Epidermal melanocyte (primary cell): ENCODE measurements around the gene NPDC1.
A peak's percentile ranks its signal among the peaks of the same experiment; 100 is the strongest.
"Not testable (repeated sequence)": the region's sequence is repeated elsewhere in the genome, so short reads cannot be mapped to it uniquely, and the experiment has no call there.

ENCODE experiments used
- DNase-seq: peaks from one replicate; pipeline ENCODE4 v3.0.0; 2011; ENCODE audit warnings: low spot score; ENCODE audit not compliant: insufficient read length

NPDC1 gene

DNA sequence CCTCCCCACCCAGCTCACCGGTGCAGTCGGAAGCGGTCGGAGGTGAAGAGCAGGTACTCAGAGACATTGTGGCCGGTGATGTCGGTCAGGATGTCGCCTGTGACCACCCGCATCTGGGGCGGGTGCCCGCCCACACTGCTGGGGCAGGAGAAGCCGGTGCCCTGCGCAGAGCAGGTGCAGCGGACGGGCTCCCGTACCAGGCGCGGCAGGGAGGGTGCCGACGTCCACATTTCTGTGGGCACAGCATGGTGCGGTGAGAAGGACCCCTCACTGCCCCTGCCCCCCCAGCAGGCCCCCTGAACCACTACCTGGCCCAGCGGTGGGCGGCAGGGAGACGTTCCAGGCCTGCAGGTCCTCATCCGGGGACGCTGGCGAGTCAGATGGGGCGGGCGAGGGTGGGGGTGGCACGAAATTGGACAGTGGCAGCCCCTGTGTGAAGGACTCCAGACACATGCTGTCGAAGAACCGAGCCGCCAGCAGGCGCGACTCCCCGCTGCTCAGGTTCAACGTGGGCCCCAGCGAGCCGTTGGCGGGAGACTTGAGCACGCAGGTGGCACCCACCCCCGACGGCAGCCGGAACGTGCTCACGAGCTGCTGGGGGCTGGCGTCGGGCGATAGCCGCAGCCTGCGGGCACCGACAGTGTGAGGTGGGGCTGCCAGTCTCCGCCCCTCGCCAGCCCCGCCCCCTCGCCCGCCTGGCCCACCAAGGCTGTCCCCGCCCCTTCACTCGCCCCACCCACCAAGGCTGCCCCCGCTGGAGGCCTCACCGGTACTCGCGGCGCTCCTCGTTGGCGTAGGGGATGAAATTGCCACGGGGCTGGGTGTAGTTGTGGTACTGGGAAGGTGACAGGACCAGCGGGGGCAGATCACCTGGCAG, 33.0 kb downstream of the NPDC1 start:
- DNase-seq, result no peak

DNA sequence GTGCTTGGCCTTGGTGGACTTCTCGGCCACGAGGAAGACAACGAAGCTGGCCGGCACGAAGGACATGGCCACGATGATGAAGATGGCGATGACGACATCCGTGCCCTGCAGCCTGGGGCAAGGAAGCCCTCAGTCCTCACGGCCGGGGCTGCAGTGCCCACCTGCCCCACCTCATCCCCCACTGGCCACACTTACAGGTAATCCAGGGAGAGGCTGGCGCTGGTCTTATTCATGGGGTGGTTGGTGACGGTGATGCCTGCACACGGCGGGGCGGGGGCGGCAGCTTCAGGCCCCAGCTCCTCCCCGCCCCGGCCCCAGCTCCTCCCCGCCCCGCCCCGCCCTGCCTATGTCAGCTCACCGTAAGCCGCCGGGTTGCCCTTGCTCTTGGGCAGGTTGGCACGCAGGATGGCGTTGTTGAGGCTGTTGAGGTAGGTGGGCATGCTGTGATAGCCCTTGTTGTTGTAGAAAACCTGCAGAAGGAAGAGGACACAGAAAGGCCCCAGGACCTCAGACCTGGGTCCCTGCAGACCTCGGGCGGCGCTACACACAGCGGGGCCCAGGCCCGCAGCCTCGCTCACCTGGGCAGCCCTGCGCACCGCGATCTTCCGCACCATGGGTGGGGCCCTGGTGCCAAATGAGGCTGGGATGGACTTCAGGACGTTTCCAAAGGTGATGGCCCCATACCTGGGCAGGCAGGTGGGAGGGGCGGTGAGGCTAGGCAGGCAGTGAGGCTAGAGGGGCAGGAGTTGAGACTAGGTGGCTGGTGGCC, 33.9 kb downstream of the NPDC1 start:
- DNase-seq, result no peak

GRCh38 chr9:137011156-137011555, 34.8 kb downstream of the NPDC1 start:
- no peak for DNase-seq

DNA sequence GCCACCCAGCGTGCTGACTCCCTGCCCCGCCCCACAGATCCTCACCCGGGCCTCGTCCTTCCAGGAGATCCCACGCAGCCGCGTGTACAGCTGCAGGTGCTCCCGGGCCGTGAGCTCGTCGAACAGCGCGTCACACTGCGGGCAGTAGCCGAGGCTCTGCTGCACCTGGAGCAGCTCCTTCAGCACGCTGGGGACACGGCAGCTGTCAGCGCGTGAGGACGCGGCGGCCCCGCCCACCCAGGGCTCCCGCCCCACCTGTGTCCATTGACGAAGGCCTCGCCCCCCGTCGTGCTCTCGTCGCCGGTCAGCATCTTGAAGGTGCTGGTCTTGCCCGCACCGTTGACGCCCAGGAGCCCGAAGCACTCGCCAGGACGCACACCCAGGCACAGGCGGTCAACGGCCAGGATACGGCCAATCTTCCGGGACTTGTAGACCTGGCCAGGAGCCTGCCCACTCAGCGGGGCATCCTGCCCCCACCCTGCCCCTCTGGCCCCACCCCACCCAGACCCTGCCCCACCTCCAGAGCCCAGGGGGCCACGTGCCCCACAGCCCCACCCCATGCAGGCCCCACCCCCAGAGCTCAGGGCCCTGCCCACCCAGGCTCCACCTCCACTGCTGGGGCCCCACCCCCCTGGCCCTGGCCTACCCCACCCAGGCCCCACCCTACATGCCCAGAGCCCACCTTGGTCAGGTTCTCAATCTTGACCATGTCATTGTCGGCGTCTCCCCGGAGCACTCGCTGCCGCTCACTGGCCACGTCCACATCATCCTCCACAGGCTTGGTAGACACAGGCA, 35.8 kb downstream of the NPDC1 start:
- no peak for DNase-seq

- no peak for DNase-seq
Measured at GRCh38 chr9:137009217-137009616, 36.8 kb downstream of the NPDC1 start.

- no peak for DNase-seq
Measured at GRCh38 chr9:137008312-137008711, 37.7 kb downstream of the NPDC1 start.

DNA sequence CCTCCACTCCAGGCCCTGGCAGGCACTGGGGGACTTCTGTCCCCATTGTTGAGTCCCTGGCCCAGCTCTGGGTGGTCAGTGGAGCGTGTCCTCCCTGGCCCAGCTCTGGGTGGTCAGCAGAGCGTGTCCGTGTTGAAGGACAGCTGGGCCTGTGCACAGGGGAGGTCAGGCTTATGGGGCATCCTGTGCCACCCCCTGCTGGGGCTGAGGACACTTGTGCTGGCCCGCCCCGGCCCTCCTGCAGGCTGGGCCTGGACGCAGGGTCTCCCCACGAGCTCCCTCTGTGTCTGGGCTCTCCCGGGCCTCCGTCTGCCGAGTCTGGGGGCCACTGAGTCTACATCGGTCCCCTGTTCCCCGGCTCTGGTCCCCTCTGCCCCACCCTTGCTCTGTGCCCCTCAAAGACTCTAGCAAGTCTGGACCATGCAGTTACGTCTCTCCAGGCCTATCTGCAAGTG, 38.1 kb downstream of the NPDC1 start:
- DNase-seq, result no peak

- DNase-seq, result no peak
Measured at GRCh38 chr9:137007108-137007815, 38.7 kb downstream of the NPDC1 start.

GRCh38 chr9:137006116-137007003, 39.6 kb downstream of the NPDC1 start:
- DNase-seq, result no peak

DNA sequence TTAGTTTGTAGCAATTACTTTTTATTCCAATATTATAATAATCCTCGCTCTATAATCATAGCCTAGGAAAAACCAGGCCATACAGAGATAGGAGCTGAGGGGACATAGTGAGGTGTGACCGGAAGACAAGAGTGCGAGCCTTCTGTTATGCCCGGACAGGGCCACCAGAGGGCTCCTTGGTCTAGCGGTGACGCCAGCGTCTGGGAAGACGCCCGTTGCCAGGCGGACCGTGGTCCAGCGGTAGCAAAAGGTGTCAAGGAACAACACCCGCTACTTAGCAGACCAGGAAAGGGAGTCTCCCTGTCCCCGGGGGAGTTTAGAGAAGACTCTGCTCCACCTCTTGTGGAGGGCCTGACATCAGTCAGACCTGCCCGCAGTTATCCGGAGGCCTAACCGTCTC, 41.7 kb downstream of the NPDC1 start:
- DNase-seq, result not testable (repeated sequence)

DNA sequence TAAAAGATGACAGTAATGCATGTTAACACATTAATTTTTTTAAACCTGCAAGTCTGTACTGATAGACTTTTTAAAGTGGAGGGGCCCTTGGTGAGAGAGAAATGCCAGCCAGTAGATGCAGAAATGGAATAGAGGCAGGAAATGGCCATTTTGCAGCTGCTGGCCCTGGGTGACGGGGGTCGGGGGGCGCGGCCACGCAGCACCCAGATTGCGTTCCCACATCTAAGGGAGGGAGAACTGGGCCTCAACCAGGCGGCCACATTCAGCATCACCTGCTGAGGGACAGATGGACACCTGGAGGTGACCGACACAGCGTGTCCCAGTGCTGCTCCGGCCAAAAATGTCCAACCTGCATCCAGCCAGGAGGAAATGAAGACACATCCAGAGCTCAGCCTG, 43.3 kb downstream of the NPDC1 start:
- no peak for DNase-seq

GRCh38 chr9:137001857-137002645, 43.9 kb downstream of the NPDC1 start:
- DNase-seq, result no peak

- peak; percentile 78 for DNase-seq
Measured at GRCh38 chr9:137000177-137000930, 45.6 kb downstream of the NPDC1 start.

DNA sequence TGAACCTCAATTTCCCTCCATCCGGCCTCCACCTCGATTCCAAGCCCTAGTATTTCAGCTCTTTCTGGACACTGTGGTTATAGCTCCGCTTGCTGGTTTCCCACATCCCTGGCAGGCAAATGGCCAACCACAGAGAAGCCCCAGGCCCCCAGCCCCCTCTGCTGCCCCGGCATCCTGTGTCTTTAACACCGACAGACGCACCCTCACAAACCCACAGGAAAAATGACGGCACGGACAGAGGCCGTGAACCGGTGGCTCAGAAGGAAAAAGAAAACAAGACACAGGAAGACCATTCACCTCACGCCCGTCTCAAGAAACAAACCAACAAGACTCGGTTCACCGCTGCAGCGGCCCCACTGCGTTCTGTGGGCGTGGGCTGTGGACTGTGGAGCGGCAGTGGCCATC, 48.1 kb downstream of the NPDC1 start:
- no peak for DNase-seq

DNA sequence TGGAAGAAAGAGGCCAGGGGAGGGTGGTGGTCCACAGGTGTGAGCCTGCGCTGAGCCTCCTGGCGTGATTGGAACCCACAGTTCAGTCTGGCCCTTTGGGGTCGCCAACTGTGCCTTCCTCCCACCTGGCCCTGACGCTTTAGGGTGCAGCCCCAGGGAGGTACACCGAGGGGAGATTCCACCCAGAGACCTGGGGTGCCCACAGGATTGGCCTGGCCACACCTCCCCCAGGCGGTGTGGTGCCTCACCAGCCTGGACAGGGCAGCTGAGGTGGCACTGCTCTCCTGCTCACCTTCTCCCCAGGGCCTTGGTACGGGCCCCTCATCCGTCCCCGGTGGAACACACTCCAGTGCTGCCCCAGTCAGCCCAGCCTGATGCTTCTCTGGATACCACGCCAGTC, 48.6 kb downstream of the NPDC1 start:
- DNase-seq, result no peak

DNA sequence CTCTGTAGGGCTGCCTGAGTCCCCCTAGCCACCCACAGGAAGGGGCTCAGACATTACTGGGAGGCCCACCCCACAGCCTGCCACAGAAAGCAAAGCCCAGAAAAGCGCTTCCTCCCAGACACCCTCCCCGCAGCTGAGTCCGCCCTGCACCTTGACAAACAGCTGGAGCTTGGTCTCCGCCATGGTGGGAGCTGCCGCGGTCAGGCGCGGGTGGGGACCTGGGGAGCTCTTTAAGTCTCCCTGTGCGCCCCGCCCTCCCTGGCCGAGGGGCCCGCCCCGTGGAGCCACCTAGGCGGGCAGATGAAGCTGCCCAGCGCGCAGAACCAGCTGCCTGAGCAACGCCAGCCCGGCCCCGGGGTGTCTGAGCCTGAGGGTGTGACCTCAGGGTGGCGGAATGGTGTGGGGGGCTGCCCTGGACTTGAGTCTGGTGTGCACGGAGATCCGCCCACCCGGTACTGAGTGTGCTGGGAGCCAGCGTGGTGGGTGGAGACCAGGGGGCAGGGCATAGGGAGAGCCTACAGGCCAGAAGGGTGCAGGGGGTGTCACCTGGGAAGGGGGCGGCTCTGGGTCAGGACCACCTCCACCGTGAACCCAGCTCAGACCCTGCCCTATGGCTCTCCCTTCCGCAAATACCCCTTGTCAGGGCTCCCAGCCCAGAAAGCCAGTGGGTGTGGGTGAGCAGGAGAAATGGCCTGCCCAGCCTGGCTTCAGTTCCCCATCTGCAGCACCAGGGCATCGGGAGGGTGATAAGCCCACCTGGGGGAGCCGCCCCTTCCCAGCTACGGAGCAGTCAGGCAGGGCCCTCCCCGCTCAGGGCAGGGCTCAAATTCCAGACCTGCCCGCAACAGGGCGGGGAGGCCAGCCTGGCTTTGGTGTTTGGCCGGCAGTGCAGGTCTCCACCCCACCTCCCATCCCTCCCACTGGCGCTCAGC, 49.4 kb downstream of the NPDC1 start, which contains the start of gene CLIC3:
TSS of gene CLIC3 (minus strand) at position 208 of the 932 bp plus-strand sequence. CDS start at position 183, 25 bp downstream.
- DNase-seq, result no peak

GRCh38 chr9:136995772-136996311, 50.1 kb downstream of the NPDC1 start:
- DNase-seq, result no peak
